DND-41 (cell line): ENCODE data around the gene USP6.

Source experiments
- EZH2 ChIP-seq: IDR thresholded peaks from 3 replicates; pipeline ENCODE4 v1.6.1; 2012; ENCODE audit warnings: borderline replicate concordance, low read depth, mild to moderate bottlenecking, moderate library complexity, low read length, inconsistent platforms; ENCODE audit not compliant: severe bottlenecking
- TF ChIP-seq, protein P1 (sequence below): IDR thresholded peaks from 2 replicates; pipeline ENCODE4 v1.5.1; 2012; ENCODE audit warnings: borderline replicate concordance, low read length, moderate library complexity, mild to moderate bottlenecking; ENCODE audit not compliant: poor library complexity, severe bottlenecking; ENCODE audit errors: extremely low read depth

DNA sequence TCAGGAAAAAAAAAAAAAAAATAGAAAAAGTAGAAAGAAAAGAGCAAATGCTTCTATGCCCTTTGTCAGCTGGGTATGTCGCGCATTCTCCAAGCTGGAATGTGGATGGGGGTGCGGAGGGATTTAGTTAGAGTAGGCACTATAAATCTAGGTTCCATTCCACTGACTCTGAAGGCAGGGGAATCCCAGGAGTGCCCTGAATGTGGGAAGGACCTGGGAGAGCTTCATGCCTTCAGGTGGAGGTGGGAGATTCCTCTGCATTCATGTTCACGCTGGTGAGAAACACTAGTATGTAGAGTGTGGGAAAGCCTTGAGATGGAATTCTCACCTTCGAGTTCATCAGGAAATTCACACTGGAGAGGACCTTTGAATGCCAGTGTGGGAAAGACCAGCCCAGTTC is 16.6 kb upstream of the USP6 start:
- TF ChIP-seq, protein P1, sequence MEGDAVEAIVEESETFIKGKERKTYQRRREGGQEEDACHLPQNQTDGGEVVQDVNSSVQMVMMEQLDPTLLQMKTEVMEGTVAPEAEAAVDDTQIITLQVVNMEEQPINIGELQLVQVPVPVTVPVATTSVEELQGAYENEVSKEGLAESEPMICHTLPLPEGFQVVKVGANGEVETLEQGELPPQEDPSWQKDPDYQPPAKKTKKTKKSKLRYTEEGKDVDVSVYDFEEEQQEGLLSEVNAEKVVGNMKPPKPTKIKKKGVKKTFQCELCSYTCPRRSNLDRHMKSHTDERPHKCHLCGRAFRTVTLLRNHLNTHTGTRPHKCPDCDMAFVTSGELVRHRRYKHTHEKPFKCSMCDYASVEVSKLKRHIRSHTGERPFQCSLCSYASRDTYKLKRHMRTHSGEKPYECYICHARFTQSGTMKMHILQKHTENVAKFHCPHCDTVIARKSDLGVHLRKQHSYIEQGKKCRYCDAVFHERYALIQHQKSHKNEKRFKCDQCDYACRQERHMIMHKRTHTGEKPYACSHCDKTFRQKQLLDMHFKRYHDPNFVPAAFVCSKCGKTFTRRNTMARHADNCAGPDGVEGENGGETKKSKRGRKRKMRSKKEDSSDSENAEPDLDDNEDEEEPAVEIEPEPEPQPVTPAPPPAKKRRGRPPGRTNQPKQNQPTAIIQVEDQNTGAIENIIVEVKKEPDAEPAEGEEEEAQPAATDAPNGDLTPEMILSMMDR = no peak
- TF ChIP-seq EZH2 = no peak
